ENCODE results near the gene SCUBE3. TPM values are rescaled to one million over a fixed set of nuclear protein-coding genes. Genes with fewer than 3 reads are reported as not detected.
A peak's percentile ranks its signal among the peaks of the same experiment; 100 is the strongest.

SCUBE3 gene
- total RNA-seq, 1 experiment from 2014 or later, result 0.88 TPM

DNA sequence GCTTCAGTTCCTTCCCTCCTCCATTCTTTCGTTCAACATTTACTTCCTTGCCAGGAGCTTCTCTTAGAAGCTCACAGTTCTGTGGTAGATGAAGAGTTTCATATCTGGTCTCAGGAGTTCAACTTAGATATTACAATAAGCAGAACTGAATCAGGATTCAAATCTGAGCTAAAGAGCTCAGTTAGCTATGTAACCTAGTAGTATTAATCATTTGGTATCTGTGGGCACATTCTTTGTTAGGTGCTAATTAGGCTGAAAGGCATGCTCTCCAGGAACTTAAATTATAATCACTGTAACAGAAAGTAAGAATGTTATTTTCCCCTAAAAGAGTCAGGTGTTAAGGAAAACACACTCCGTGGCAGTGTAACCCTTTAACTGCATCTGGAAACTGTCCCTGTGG, 54.1 kb downstream of the SCUBE3 start:
- DNase-seq (ENCODE audit: low spot score), result no peak

DNA sequence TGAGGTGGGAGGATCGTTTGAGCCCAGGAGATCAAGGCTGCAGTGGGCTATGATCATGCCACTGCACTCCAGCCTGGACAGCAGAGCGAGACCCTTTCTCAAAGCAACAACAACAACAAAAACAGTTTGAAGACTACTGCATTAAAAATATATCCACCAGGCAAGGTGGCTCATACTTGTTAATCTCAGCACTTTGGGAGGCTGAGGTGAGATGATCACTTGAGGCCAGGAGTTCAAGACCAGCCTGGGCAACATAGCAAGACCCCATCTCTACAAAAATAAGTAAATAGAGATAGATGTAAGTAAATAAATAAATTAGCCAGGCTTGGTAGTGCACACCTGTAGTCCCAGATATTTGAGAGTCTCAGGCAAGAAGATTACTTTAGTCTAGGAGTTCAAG, 58.2 kb downstream of the SCUBE3 start:
- DNase-seq (ENCODE audit: low spot score), result no peak

DNA sequence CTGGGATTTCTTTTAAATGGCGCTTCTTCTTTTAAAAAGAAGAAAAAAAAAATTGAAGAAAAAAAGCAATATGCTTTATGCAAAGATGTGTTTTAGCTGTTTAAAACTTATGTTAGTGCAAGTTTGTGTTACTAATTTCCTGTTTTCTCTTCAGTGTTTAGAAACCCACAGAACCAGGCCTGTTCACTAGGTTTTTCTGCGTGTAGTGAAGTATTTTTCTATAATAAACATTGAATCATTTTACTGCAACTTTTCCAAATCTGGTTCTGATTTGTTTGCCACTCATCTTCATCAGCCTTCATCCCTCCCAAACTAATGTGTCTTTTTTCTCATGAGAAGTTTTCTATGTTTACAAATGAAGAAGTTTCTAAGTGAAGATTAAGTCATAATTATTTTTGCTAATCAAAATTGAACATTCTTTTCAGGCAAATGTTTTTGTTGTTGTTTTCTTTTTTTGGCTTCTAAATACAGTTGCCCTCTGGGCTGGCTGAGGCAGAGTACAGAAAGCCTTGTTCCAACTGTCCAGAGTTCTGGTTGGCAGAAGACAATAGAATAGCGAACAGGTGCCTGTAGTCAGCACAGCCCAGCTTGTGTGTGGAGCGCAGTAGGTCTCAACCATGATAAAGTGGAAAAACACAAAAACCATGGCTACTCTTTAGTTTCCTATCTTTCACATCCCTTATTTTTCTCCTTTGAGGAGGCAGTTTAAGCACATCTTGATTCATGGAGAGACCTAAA, 60.2 kb downstream of the SCUBE3 start:
- DNase-seq (ENCODE audit: low spot score), result no peak

DNA sequence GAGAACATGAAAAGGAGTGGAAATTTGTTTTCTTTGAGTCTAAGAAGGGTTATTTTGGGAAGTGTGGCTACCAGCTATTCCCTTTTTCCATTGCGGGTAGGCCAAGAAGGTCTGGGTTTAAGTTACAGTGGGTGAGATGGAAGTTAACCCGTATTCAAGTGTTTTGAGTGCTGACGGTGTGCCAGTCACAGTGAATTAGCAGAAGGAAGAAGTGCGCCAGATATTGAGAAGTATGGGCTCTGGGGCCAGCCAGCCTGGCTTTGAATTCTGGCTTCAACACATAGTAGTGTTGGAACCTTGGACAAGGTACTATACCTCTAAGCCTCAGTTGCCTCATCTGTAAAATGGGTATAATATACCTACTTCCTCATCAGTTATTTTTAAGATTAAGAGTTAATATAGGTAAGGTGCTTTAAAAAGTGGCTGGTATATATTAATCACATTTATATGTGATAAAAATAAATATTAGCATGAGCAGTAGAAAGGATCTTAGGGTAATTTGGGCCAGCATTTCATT, 62.0 kb downstream of the SCUBE3 start:
- no peak for DNase-seq (ENCODE audit: low spot score)

DNA sequence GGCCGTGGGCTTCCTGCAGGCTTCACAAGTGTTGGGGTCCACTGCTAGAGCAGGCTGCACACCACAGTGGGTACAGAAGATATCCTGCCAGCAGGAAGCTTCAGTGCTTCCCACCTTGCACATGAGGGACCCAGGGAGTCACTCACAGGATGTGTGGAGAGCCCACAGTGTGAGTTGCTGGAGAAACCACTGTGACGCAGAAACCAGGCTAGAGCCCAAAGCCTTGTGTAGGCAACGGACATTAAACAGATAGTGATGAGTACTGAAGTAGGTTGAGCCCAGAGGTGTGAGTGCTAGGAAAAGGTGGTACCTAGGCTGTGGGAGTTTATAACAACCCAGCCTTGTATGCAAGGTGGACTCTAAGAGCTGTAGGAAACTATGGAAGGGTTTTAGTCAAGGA, 65.0 kb downstream of the SCUBE3 start:
- no peak for DNase-seq (ENCODE audit: low spot score)

DNA sequence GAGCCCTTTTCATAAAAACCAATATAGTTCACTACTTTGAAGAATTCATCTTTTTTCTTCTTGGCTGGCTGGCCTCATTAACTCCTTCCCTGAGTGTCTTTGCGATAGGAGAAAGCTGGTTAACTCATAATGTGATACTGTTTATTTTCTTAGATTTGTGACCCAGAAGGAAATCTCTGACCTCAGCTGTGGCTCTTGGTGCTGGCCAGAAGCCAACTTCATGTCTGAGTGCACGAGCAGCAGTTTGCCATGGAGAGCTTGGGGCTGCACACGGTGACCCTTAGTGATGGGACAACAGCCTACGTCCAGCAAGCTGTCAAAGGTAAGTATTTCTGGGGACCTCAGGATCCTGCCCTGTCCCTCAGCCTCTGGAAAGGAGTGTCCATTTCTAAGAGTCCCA, 67.1 kb downstream of the SCUBE3 start:
- no peak for DNase-seq (ENCODE audit: low spot score)

DNA sequence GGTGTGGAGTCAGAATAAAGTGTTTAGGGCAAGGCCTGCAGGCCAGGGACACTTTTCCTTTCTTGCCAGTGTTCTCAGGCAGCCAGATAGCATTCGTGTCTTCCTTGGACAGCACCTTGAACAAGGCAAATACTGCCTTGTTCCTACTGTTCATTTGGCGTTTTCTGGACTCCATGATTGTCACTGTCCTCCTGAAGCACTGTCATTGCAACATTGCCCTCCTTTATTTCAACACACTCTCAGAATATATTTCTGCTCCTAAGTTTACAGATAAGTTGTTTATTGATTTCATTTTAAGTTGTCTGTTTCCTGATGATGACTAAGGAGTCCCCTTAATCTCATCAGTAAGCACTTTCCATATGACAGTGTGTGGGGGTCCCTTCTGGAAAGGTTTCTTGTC, 68.7 kb downstream of the SCUBE3 start:
- DNase-seq (ENCODE audit: low spot score), result no peak

DNA sequence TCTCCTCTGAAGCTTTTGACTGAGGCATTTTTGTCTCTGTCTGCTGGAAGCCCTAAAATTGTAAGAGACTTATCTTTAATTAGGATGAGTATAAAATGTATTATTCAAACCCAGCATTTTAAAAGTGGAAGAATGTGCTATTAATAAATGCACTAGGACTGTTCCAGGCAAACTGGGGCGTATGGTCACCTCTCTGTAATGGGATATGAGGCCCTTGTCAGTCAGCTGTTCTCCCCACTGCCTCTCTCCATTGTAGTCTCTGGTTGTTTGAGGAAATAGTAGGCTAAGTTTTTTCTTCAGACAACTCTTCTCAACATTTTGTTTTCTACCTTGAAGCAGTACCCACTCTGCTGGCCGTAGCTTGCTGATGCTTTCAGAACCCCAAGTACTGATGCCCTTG, 69.6 kb downstream of the SCUBE3 start:
- no peak for DNase-seq (ENCODE audit: low spot score)

DNA sequence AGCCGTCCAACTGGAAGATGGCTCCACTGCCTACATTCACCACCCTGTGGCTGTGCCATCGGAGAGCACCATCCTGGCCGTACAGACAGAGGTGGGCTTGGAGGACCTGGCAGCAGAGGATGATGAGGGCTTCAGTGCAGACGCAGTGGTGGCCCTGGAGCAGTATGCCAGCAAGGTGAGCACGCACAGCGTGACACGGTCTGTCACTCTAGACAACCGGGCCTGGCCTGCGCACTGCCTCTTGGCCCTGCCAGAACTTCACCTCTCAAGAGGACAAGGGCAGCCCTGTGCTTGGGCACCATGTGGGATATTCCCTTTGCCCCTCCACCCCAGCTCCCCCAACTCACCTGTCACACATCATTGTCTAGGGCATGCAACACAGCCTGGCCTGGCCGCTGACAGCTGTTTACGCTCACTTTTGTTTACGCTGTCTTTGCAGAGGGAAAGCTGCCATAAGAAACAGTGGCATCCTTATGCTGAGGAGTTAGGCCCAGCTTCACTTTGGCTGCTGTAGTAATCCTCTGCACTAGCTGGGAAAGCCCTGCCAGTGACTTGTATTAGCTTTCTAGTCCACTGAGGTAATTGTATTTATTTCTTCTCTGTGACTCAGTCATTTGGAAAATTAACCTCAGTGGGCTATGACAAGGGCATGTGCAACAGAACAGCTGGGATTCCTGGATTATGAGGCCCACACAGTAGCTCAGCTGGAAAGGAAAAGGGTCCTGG, 74.1 kb downstream of the SCUBE3 start:
- no peak for DNase-seq (ENCODE audit: low spot score)

DNA sequence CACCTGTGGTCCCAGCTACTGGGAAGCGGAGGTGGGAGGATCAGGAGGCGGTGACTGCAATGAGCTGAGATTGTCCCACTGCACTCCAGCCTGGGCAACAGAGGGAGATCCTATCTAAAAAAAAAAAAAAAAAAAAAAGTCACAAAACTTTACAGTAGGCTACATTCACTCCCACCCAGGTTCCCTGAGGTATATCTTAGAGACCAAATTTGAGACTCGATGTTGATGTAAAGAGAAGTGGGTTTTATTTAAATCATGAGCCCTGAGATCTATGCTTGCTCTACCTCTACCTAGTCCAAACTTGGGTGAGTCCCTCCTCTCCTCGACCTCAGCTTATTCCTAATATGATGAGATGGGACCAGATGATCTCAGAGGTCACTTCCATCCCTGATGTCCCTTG, 75.1 kb downstream of the SCUBE3 start:
- DNase-seq (ENCODE audit: low spot score), result no peak

DNA sequence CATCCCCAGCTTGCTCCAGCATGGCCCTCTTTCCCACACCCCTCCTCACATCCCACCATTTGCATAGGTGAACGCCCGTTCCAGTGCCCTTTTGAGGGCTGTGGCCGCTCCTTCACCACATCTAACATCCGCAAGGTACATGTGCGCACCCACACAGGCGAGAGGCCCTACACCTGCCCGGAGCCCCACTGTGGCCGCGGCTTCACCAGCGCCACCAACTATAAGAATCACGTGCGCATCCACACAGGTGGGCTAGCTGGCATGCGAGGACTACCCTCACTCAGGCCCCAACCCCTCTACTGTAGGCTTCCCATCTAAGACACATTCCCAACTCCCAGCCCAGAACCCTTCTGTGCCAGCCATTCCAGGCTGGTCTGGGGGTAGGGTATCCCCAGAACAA, 77.7 kb downstream of the SCUBE3 start:
- no peak for DNase-seq (ENCODE audit: low spot score)

DNA sequence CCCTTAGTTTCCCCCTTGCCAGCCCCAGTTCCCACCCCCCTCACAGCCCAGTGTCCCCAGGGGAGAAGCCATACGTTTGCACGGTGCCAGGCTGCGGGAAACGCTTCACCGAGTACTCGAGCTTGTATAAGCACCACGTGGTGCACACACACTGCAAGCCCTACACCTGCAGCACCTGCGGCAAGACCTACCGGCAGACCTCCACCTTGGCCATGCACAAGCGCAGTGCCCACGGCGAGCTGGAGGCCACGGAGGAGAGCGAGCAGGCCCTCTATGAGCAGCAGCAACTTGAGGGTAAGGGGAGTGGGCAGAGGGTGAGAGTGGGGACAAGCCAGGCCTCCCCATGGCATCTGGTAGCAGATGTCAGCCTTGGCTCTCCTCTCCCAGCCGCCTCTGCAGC, 78.7 kb downstream of the SCUBE3 start:
- no peak for DNase-seq (ENCODE audit: low spot score)

DNA sequence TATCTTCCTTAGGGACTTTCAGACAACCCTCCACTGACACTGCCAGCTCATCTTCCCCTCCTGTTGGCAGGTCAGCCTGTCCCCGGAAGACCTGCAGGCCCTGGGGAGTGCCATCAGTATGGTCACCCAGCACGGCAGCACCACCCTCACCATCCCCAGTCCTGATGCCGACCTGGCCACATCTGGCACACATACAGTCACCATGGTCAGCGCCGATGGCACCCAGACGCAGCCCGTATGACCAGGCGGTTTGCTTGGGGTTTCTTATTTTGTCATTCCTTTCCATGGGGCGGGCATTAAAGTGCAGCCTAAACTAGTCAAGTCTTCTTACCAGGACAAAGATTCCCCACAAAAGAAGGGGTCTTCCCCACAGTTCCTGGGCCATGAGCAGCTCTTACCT, 79.9 kb downstream of the SCUBE3 start:
- no peak for DNase-seq (ENCODE audit: low spot score)

DNA sequence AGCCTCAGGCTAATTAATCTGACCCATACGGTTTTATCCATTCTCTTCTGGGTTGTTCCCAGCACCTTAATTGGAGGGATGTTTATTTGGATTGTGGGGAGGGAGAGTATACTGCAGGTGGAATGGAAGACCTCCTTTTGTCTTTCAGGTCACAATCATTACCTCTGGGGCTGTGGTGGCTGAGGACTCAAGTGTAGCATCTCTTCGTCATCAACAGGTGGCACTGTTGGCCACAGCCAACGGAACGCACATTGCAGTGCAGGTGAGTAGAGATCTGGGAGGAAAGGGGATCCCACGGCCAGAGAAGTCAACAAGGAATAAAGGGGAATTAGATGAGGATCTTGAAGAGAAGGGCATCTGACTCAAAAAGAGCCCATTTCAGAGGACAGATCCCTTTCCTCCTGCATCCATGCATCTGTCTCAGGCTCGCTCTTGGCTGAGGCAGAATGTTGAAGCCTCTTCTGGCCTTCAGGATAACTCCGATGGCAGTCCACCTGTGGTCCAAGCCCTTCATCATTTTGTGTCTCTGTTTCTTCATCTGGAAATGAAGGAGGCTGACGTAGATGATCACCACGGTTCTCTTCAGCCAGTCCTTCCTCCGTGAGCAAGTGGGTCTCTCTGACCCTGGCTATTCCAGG, 80.7 kb downstream of the SCUBE3 start:
- peak; percentile 34 for DNase-seq (ENCODE audit: low spot score)

DNA sequence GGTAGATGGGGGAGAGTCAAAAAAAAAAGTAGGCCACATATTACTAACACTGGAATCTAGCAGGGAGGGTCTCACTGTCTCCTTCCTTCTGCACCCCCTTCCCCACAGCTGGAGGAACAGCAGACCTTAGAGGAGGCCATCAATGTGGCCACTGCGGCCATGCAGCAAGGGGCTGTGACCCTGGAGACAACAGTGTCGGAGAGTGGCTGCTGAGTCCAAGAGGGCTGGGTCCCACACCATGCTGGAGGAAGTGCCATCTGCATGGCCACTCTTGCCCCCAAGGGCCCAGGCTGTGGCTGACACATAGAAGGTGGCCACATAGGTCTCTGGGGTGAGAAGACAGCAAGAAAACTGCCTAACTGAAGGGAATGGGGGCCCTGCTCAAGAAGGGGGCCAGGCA, 81.3 kb downstream of the SCUBE3 start:
- DNase-seq (ENCODE audit: low spot score), result no peak

DNA sequence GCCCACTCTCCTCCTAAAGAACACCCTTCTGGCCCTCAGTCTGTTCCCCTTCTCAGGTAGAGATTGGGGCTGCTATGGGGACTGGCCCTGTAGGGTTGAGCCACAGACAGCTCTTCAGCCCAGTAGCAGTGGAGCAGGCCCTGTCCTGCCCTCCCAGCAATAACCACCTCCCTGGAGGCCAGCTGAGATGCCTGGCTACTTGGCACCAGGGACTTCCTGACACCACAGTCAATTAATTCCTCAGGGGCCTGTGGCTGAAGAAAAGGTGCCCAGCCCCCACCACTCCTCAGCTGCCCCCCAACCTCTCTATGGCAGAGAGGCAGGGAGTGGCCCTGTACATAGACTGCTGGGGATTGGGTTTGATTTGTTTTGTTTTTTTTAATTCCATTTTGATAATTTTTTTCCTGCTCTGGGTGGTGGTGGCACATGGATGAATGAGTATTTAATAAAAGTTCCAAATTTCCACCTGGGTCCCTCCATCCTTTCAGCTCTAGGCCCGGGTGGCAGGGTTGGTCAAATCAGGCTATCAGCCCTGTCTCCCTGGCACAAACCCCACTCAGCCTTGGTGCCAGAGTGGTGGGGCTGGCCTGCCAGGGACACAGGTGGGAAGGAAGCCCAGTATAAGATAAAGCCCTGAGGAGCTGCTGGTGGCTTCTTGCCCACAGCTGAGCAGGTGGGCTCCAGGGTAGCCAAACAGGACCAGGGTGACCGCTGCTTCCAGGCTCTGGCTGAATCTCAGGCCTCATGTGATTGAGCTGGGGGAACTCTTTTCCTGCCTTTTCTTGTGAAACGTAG, 82.0 kb downstream of the SCUBE3 start:
- no peak for DNase-seq (ENCODE audit: low spot score)

DNA sequence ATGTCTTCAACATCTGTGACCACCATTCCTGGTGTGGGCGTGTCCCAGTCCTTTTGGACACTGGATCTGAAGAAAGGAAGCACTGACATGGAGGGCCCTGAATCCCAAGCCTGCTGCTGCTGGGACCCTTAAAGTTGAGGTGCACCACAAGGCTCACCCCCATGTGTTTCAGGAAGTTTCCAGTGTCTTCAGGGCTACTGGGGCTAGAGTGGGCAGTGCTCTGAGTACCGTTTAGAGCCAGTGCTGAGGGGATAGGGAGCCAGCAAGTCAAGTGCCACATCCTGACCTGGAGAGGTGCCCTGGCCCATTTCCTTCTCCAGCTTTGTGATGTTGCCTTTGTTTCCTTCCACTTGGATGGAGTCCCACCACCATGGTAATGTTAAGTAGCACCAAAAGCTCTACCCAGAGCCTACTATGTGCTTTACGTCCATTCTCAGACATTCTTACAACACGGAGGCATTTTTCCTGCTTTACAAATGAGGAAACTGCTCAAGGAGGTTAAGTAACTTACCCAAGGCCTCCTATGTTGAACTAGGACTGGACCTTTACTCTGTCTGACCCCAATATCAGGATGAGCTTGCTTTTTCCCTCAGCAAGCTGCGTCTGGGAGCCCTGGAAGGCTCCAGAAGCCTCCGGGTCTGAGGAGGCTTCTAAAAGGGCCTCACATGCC, 83.3 kb downstream of the SCUBE3 start:
- DNase-seq (ENCODE audit: low spot score), result no peak

DNA sequence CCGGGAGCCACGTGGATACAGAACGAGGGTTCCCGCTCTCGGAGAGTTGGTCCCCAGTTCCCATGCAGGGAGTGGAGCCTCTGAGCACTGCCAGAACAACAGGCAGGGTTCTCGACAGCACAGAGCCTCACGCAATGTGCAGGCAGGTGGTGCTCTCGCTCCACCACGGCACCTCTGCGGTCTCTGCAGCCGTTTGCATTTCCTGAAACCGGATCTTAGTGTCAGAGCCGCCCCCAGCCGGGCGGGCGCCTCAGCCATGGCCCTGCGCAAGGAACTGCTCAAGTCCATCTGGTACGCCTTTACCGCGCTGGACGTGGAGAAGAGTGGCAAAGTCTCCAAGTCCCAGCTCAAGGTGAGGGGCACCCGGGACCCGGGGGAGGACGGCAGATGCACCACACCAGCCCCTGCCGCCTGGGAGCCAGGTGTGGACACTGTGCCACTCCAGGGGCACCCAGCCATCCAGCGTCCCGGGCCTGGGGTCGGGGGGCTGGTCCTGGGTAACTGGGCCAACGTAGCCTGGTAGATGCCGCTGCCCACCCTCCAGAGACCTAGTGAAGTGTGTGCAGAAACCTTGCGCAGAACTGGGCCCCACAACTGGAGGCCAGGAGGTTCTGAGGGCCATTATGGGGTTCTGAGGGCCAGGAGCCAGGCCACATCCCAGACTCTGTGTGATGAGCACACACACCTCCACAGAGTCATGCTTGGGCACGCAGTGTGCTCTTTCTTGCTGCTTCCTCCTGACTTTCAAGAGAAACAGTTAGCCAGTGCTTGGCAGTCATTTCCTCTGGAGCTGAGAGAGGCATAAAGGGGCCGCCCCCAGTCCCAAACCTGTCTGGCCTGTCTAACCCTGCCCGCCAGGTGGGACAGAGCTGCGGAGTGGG, 84.1 kb downstream of the SCUBE3 start, which contains the start of gene DEF6:
DEF6 (plus strand) TSS at position 218 of the 881 bp plus-strand sequence; CDS start at position 257, 39 bp downstream.
- DNase-seq (ENCODE audit: low spot score), result no peak

DNA sequence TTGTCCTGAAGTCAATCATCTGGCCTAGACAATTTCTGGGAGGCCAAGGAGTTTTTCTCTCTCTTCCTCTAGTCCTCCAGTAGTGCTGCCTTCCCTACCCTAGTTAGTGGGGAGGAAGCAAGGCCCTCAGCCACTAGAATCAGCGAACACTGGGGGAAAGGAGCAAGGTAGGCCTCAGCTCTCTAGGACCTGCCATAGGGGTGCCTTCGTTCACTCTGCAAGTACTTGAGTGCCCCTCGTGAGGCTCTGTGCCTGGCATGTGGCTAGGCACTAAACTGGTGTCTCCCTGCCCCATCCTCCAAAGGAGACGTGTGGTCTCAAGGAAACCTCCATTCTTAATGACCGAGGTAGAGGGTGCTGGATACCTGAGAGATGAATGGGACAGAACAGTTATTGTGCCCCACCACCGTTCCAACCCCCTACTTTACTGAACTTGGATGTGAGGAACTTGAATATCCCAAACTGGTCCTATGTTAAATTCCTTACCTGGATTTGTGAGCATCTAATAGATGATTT, 84.9 kb downstream of the SCUBE3 start:
- DNase-seq (ENCODE audit: low spot score), result no peak

DNA sequence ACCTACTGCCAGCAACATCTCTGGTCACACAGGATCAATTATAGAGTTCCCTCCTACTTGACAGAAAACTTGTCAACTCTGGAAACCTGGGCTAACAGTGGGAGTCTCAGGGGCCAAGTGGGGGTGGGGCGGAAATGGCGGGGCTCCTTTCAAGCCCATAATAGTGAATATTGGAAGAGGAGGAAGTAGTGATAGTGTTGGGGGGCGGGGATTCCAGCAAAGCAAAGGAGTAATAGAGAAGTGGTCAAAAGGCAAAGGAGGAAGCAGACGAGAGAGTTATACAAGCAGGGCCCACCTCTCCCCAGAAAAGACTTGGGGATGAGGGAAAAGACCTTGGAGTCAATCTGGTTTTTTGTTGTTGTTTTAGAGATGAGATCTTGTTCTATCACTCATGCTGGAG, 85.9 kb downstream of the SCUBE3 start:
- no peak for DNase-seq (ENCODE audit: low spot score)
